ENCODE results near the gene KCTD3. TPM values are rescaled to one million over a fixed set of nuclear protein-coding genes. Genes with fewer than 3 reads are reported as not detected.

The KCTD3 gene
- polyA plus RNA-seq, 1 donor (not counting 4 experiments of a cell fraction or from before 2014, with no cell fraction given), result 43.4 TPM

- Histone ChIP-seq H3K9ac (ENCODE audit: control insufficient read depth, extremely low read depth, insufficient read depth, low read length) (no peak overlapping the region), H2AFZ (ENCODE audit: control insufficient read depth, low read length) (no peak overlapping the region), H3K27me3 (ENCODE audit: control insufficient read depth, extremely low read depth, insufficient read depth, low read length) (no peaks in the 10 kb centered on the region), H3K4me2 (ENCODE audit: control insufficient read depth, extremely low read depth, insufficient read depth, low read depth, low read length) (no peak overlapping the region), H3K79me2 (ENCODE audit: control insufficient read depth, insufficient read depth, low read length) (no peaks in the 10 kb centered on the region), H3K36me3 (ENCODE audit: control insufficient read depth in 2 of 2, extremely low read depth in 1 of 2, insufficient read depth in 2 of 2, low read length in 2 of 2) (no peaks in the 10 kb centered on the region), H3K9me3 (ENCODE audit: control insufficient read depth, low read depth, low read length) (no peaks in the 10 kb centered on the region), H3K4me1 (ENCODE audit: control insufficient read depth, extremely low read depth, insufficient read depth, low read length) (no peaks in the 10 kb centered on the region), H3K9me1 (ENCODE audit: control insufficient read depth, extremely low read depth, insufficient read depth, low read length) (no peaks in the 10 kb centered on the region), H4K20me1 (ENCODE audit: control insufficient read depth, extremely low read depth, insufficient read depth, low read length) (no peaks in the 10 kb centered on the region), H3K27ac (ENCODE audit: control insufficient read depth, insufficient read depth, low read length) (no peak overlapping the region), H3K4me3 (ENCODE audit: control insufficient read depth in 2 of 3, extremely low read depth in 1 of 3, insufficient read depth in 2 of 3, low read depth in 1 of 3, low read length in 3 of 3) (no peak overlapping the region)
- TF ChIP-seq EZH2 (IDR thresholded peaks at IDR 0.05; ENCODE audit: low read length) (no peak), CTCF (optimal IDR thresholded peaks at IDR 0.05 in 1 of 3, IDR thresholded peaks at IDR 0.05 in 1 of 3, conservative IDR thresholded peaks at IDR 0.05 in 1 of 3; ENCODE audit: extremely low read depth in 1 of 3, insufficient read depth in 2 of 3, low read length in 3 of 3) (no peak)
- FAIRE-seq (no peak), DNase-seq (ENCODE audit: low read depth, low spot score) (no peak)
- dilution Hi-C loops (cut with MboI; ENCODE audit: extremely low pct_ligation_motif_present, low sequenced_read_pairs), result no loop called here
These were observed 15.3 kb upstream of the KCTD3 start for GRCh38 chr1:215551806-215552205.

GRCh38 chr1:215554865-215555264, 12.2 kb upstream of the KCTD3 start:
- no peaks in the 10 kb centered on the region for H3K4me1 ChIP-seq (ENCODE audit: control insufficient read depth, extremely low read depth, insufficient read depth, low read length)
- no peaks in the 10 kb centered on the region for H3K9me3 ChIP-seq (ENCODE audit: control insufficient read depth, low read depth, low read length)
- H3K27ac ChIP-seq (ENCODE audit: control insufficient read depth, insufficient read depth, low read length), result no peak overlapping the region
- no peak for FAIRE-seq
- dilution Hi-C loops (cut with MboI; ENCODE audit: extremely low pct_ligation_motif_present, low sequenced_read_pairs), result no loop called here
- no peak overlapping the region for H3K9ac ChIP-seq (ENCODE audit: control insufficient read depth, extremely low read depth, insufficient read depth, low read length)
- no peaks in the 10 kb centered on the region for H4K20me1 ChIP-seq (ENCODE audit: control insufficient read depth, extremely low read depth, insufficient read depth, low read length)
- H3K27me3 ChIP-seq (ENCODE audit: control insufficient read depth, extremely low read depth, insufficient read depth, low read length), result no peaks in the 10 kb centered on the region
- H2AFZ ChIP-seq (ENCODE audit: control insufficient read depth, low read length), result no peak overlapping the region
- no peaks in the 10 kb centered on the region for H3K9me1 ChIP-seq (ENCODE audit: control insufficient read depth, extremely low read depth, insufficient read depth, low read length)
- no peak for TF ChIP-seq CTCF (optimal IDR thresholded peaks at IDR 0.05 in 1 of 3, IDR thresholded peaks at IDR 0.05 in 1 of 3, conservative IDR thresholded peaks at IDR 0.05 in 1 of 3; ENCODE audit: extremely low read depth in 1 of 3, insufficient read depth in 2 of 3, low read length in 3 of 3)
- no peak for TF ChIP-seq EZH2 (IDR thresholded peaks at IDR 0.05; ENCODE audit: low read length)
- no peak overlapping the region for H3K4me3 ChIP-seq (ENCODE audit: control insufficient read depth in 2 of 3, extremely low read depth in 1 of 3, insufficient read depth in 2 of 3, low read depth in 1 of 3, low read length in 3 of 3)
- no peak for DNase-seq (ENCODE audit: low read depth, low spot score)
- no peaks in the 10 kb centered on the region for H3K79me2 ChIP-seq (ENCODE audit: control insufficient read depth, insufficient read depth, low read length)
- no peaks in the 10 kb centered on the region for H3K36me3 ChIP-seq (ENCODE audit: control insufficient read depth in 2 of 2, extremely low read depth in 1 of 2, insufficient read depth in 2 of 2, low read length in 2 of 2)
- H3K4me2 ChIP-seq (ENCODE audit: control insufficient read depth, extremely low read depth, insufficient read depth, low read depth, low read length), result no peak overlapping the region
